Measurements from ENCODE around the gene UGGT2. TPM values are rescaled to one million over a fixed set of nuclear protein-coding genes. Genes with fewer than 3 reads are reported as not detected.
"Not testable (repeated sequence)": the region's sequence is repeated elsewhere in the genome, so short reads cannot be mapped to it uniquely, and the experiment has no call there.

Gene UGGT2
- total RNA-seq, 1 donor from 2014 or later, result 0.56 TPM

DNA sequence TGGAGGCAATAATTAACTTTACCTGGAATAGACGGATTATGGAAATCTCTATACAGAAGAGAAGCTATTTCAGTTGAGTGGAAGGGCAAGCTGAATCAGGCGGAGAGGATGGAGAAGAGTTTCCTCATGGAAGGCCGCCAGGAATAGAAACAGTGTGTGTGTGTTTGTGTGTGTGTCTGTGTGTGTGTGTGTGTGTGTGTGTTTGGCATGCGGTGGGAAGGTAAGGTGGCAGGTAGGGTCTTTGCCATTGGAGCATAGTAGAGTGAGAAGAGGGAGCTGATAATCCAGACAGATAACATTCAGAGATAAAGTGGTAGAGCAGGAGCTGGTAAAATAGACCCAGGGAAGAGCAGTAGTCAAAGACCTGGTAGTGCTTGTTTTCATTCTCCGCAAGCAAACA lies 27.5 kb upstream of the UGGT2 start:
- Mint-ChIP-seq H3K4me3 (no peak overlapping the region), H3K27ac (no peak overlapping the region), H3K27me3 (no peaks in the 10 kb centered on the region), H3K9me3 (no peaks in the 10 kb centered on the region), H3K36me3 (ENCODE audit: low read depth) (no peaks in the 10 kb centered on the region), H3K4me1 (no peaks in the 10 kb centered on the region)
- intact Hi-C loops (cut with micrococcal nuclease), result no loop called here
- DNase-seq, result no peak

DNA sequence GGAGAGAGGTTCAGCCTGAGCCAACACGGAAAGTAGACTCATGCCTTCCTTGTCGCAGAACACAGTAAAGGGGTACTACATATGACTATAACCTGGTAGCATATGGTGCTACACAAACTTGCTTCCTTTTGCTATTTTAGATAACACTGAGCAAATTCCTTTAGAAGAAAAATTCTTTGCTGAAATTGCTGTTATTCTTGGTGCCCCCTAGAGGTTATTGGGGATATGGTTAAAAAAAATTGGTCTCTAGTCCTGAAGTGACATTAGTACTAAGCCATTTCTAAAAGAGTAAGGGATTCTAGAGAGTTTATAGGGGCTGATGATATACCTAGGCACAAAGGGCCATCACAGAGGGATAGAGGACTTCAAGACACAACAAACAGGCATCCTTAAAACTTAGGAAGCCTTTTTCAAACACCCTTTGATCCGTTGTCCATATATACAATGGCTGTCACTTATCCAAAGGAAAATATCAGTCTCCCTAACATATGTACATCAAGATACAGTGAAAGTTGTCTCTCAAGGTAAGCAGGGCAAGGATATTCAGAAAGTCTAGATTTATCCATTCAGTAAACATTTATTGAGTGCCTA lies 22.8 kb upstream of the UGGT2 start:
- Mint-ChIP-seq H3K27ac (no peak overlapping the region), H3K4me3 (no peak overlapping the region), H3K4me1 (no peaks in the 10 kb centered on the region), H3K27me3 (no peaks in the 10 kb centered on the region), H3K36me3 (ENCODE audit: low read depth) (no peaks in the 10 kb centered on the region), H3K9me3 (no peaks in the 10 kb centered on the region)
- intact Hi-C loops (cut with micrococcal nuclease), result no loop called here
- DNase-seq, result no peak

DNA sequence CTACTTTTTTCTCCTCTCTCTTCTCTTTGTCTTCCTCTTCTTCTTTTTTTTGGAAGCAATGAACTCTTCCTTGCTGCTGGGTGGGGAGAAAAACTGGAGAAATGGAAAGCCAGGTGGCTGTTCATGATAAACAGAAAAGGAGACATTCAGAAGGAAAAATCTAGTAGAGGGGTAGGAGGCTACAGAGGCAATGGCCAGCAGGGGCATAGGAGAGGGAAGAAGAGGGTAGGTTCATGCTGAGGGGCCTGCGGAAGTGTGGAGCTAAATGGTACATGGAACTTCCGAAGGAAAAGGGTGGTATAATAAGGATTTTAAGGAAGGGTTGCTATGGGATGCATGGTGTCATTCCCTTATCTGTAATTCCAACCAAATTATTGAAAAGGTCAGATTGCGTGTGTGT lies 19.2 kb upstream of the UGGT2 start:
- Mint-ChIP-seq H3K9me3 (no peaks in the 10 kb centered on the region), H3K27me3 (no peaks in the 10 kb centered on the region), H3K27ac (no peak overlapping the region), H3K4me3 (no peak overlapping the region), H3K36me3 (ENCODE audit: low read depth) (no peaks in the 10 kb centered on the region), H3K4me1 (no peaks in the 10 kb centered on the region)
- no peak for DNase-seq
- intact Hi-C loops (cut with micrococcal nuclease), result no loop called here

DNA sequence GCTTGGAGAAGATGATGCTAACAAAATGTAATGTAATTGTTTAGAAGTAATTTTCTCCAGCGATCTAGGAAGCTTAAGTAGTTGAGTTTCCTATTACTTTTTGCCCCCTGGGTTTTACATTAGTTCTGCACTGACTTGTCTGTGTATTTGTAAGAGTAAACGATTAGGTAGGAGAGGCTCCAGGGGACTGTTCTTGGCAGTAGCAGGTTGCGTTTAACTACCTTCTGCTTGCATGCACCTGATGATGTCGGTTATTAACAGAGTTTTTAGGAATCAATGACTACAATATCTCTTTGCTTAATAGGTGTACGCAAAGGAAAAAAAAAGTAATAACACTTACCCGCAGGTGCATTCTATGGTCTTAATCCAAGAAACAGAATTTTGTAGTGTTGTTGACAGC lies 18.3 kb upstream of the UGGT2 start:
- intact Hi-C loops (cut with micrococcal nuclease), result no loop called here
- Mint-ChIP-seq H3K9me3 (no peaks in the 10 kb centered on the region), H3K36me3 (ENCODE audit: low read depth) (no peaks in the 10 kb centered on the region), H3K27me3 (no peaks in the 10 kb centered on the region), H3K4me3 (no peak overlapping the region), H3K27ac (no peak overlapping the region), H3K4me1 (no peaks in the 10 kb centered on the region)
- DNase-seq, result no peak

DNA sequence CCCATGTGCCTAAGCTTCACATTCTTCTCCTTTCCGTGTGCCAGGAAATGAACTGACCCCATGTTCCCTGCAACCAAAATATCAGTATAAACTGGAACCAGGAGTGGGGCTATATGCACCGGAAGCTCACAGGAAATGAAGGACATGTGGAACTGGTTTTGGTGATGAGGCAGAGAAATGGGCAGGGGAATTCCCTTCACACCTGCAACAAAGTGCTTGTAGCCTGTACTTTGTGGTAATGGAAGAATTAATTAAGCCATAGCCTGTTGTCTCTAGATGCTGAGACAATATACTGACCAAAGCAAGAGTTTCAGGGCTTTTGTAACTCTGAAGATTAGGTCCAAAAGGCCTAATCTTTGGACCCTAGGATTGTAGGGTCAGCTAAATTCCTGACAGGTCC lies 15.5 kb upstream of the UGGT2 start:
- no peak overlapping the region for H3K4me3 Mint-ChIP-seq

DNA sequence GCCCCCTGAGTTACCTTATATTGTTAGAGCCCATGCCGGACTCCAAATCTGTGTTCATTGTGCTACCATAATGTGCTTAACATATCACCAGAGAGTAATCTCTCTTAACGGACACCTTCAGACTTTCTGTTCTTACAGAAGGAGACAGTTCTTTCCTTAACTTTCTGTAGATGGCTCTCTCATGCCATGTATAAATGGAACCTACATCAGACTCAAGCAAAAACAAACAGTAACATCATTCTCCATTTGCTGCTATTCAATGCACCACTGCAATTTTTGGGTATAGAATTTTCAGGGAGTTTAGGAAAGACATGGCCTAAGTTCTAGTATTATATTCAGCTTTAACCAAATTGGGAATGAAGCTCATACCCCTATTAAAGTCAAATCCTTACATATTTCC lies 12.6 kb upstream of the UGGT2 start:
- Mint-ChIP-seq H3K9me3 (no peaks in the 10 kb centered on the region), H3K36me3 (ENCODE audit: low read depth) (no peaks in the 10 kb centered on the region), H3K4me1 (no peaks in the 10 kb centered on the region), H3K27me3 (no peaks in the 10 kb centered on the region), H3K27ac (no peak overlapping the region), H3K4me3 (no peak overlapping the region)
- DNase-seq, result no peak
- intact Hi-C loops (cut with micrococcal nuclease), result no loop called here

More for the DNA sequence above, 15.5 kb upstream of the UGGT2 start:
- Mint-ChIP-seq H3K9me3 (no peaks in the 10 kb centered on the region), H3K27ac (no peak overlapping the region), H3K27me3 (no peaks in the 10 kb centered on the region), H3K4me1 (no peaks in the 10 kb centered on the region), H3K36me3 (ENCODE audit: low read depth) (no peaks in the 10 kb centered on the region)
- intact Hi-C loops (cut with micrococcal nuclease), result no loop called here
- DNase-seq, result no peak

DNA sequence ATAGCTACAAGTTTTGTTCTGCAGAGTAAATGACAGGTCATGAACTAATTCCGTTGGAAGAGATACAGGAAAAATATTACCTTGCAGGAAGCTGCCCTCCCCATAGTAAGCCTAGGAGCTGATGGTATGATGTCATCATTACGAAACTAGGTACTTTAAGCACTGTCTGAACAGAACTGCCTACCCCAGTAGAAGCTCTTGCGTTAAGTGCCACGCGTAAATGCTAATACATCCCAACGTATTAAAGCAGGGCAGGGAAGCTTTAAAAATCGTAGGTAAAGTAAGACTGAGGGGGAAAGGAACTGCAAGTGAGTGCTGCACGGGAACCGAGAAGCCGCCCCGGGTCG lies 572 bp downstream of the UGGT2 start:
- peaks cover 18% of the 10 kb centered on the region for H3K27me3 Mint-ChIP-seq
- intact Hi-C loops (cut with micrococcal nuclease), result no loop called here
- peaks cover 5% of the 10 kb centered on the region for H3K9me3 Mint-ChIP-seq
- peak overlapping the region; percentile 64 for H3K4me3 Mint-ChIP-seq
- DNase-seq, result no peak
- H3K27ac Mint-ChIP-seq, result no peak overlapping the region
- no peaks in the 10 kb centered on the region for H3K36me3 Mint-ChIP-seq (ENCODE audit: low read depth)
- peaks cover 2% of the 10 kb centered on the region for H3K4me1 Mint-ChIP-seq

DNA sequence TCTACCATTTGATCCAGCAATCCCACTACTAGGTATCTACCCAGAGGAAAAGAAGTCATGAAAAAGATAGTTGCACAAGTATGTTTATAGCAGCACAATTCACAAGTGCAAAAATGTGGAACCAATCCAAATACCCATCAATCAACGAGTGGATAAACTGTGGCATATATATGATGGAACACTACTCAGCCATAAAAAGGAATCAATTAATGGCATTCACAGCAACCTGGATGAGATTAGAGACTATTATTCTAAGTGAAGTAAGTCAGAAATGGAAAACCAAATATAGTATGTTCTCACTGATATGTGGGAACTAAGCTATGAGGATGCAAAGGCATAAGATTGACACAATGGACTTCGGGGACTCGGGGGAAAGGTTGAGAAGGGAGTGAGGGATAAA lies 1.3 kb downstream of the UGGT2 start:
- H3K27ac Mint-ChIP-seq; H3K36me3 Mint-ChIP-seq (ENCODE audit: low read depth); H3K4me3 Mint-ChIP-seq; DNase-seq; H3K9me3 Mint-ChIP-seq; H3K4me1 Mint-ChIP-seq; intact Hi-C loops (cut with micrococcal nuclease): not testable (repeated sequence)
- peaks cover 18% of the 10 kb centered on the region for H3K27me3 Mint-ChIP-seq

DNA sequence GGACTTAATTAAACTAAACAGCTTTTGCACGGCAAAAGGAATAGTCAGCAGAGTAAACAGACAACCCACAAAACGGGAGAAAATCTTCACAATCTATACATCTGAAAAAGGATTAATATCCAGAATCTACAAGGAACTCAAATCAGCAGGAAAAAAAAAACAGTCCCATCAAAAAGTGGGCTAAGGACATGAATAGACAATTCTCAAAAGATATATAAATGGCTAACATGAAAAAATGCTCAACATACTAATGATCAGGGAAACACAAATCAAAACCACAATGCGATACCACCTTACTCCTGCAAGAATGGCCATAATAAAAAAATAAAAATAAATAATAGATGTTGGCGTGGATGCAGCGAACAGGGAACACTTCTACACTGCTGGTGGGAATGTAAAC lies 1.7 kb downstream of the UGGT2 start:
- H3K4me1 Mint-ChIP-seq; H3K27ac Mint-ChIP-seq; DNase-seq; intact Hi-C loops (cut with micrococcal nuclease); H3K36me3 Mint-ChIP-seq (ENCODE audit: low read depth); H3K9me3 Mint-ChIP-seq; H3K4me3 Mint-ChIP-seq: not testable (repeated sequence)
- peaks cover 18% of the 10 kb centered on the region for H3K27me3 Mint-ChIP-seq

DNA sequence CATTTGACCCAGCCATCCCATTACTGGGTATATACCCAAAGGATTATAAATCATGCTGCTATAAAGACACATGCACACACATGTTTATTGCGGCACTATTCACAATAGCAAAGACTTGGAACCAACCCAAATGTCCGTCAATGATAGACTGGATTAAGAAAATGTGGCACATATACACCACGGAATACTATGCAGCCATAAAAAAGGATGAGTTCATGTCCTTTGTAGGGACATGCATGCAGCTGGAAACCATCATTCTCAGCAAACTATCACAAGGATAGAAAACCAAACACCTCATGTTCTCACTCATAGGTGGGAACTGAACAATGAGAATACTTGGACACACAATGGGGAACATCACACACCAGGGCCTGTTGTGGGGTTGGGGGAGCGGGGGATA lies 2.2 kb downstream of the UGGT2 start:
- H3K4me3 Mint-ChIP-seq; H3K27ac Mint-ChIP-seq; intact Hi-C loops (cut with micrococcal nuclease); H3K4me1 Mint-ChIP-seq; DNase-seq; H3K9me3 Mint-ChIP-seq; H3K36me3 Mint-ChIP-seq (ENCODE audit: low read depth): not testable (repeated sequence)
- H3K27me3 Mint-ChIP-seq, result peaks cover 18% of the 10 kb centered on the region

DNA sequence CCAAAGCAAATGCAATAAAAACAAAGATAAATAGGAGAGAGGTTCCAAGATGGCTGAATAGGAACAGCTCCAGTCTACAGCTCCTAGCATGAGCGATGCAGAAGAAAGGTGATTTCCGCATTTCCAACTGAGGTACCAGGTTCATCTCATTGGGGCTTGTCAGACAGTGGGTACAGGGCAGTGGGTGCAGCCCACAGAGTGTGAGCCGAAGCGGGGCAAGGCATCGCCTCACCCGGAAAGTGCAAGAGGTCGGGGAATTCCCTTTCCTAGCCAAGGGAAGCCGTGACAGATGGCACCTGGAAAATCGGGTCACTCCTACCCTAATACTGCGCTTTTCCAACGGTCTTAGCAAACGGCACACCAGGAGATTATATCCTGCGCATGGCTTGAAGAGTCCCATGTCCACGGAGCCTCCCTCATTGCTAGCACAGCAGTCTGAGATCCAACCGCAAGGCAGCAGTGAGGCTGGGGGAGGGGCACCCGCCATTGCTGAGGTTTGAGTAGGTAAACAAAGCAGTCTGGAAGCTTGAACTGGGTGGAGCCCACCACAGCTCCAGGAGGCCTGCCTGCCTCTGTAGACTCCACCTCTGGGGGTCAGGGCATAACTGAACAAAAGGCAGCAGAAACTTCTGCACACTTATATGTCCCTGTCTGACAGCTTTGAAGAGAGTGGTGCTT lies 6.6 kb downstream of the UGGT2 start:
- H3K9me3 Mint-ChIP-seq; intact Hi-C loops (cut with micrococcal nuclease); H3K36me3 Mint-ChIP-seq (ENCODE audit: low read depth); H3K4me1 Mint-ChIP-seq; H3K27ac Mint-ChIP-seq; DNase-seq; H3K27me3 Mint-ChIP-seq; H3K4me3 Mint-ChIP-seq: not testable (repeated sequence)

DNA sequence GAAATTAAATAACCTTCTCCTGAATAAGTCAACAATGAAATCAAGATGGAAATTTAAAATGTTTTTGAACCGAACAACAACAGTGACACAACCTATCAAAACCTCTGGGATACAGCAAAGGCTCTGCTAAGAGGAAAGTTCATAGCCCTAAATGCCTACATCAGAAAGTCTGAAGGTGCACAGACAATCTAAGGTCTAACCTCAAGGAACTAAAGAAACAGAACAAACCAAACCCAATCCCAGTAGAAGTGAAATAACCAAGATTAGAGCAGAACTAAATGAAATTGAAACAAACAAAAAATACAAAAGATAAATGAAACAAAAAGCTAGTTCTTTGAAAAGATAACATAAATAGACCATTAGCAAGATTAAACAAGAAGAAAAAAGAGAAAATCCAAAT lies 9.0 kb downstream of the UGGT2 start:
- H3K36me3 Mint-ChIP-seq (ENCODE audit: low read depth), result no peaks in the 10 kb centered on the region
- H3K4me1 Mint-ChIP-seq, result no peaks in the 10 kb centered on the region
- no peaks in the 10 kb centered on the region for H3K27me3 Mint-ChIP-seq
- no peak for DNase-seq
- H3K27ac Mint-ChIP-seq, result no peak overlapping the region
- no peak overlapping the region for H3K4me3 Mint-ChIP-seq
- intact Hi-C loops (cut with micrococcal nuclease), result no loop called here
- peaks cover 7% of the 10 kb centered on the region for H3K9me3 Mint-ChIP-seq

DNA sequence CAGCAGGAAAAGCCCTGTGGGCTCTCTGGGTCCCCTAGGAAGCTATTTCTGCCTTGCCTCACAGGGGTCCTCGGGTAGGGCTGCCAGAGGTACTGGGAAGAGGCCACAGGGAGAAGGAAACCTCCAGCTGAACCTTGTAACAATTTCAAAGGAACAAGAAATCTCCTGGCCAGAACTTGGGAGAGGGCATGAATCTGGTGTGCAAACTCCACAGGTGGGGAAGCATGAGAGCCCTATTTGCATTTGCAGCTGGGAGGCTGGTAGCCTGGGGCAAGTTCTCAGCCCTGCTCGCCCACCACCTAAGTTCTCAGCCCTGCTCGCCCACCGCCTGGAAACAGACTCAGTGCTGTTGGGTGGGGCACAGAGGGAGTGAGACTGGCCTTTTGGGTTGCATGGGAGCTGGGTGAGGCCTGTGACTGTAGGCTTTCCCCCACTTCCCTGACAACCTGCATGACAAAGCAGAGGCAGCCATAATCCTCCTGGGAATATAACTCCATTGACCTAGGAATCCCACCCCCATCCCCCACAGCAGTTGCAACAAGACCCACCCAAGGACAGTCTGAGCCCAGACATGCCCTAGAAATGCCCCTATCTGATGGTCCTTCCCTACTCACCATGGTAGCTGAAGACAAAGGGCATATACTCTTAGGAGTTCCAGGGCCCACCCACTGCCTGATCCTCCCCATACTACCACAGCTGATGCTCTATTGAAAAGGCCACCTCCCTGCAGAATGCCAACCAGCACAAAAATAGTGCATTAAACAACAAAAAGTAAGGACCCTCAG lies 11.7 kb downstream of the UGGT2 start:
- H3K36me3 Mint-ChIP-seq (ENCODE audit: low read depth), result no peaks in the 10 kb centered on the region
- DNase-seq, result no peak
- peaks cover 7% of the 10 kb centered on the region for H3K9me3 Mint-ChIP-seq
- H3K27me3 Mint-ChIP-seq, result no peaks in the 10 kb centered on the region
- no peaks in the 10 kb centered on the region for H3K4me1 Mint-ChIP-seq
- intact Hi-C loops (cut with micrococcal nuclease), result no loop called here
- H3K27ac Mint-ChIP-seq, result no peak overlapping the region
- H3K4me3 Mint-ChIP-seq, result no peak overlapping the region

DNA sequence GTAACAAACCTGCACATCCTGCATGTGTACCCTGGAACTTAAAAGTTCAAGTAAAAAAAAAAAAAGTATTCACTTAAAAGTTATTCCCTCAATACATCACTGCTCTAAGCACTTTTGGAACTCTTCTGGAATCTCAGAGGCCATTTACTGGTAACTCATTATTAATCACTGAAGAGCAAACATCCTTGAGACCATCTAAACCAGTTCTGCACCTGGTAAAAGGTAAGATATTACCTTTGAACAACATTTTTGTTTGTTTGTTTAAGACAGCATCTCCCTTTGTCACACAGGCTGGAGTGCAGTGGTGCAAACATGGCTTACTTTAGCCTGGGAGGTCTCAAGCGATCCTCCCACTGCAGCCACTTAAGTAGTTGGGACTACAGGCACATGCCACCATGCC lies 16.7 kb downstream of the UGGT2 start:
- intact Hi-C loops (cut with micrococcal nuclease), result no loop called here
- H3K27me3 Mint-ChIP-seq, result no peaks in the 10 kb centered on the region
- no peaks in the 10 kb centered on the region for H3K9me3 Mint-ChIP-seq
- H3K4me3 Mint-ChIP-seq, result no peak overlapping the region
- DNase-seq, result no peak
- no peak overlapping the region for H3K27ac Mint-ChIP-seq
- no peaks in the 10 kb centered on the region for H3K4me1 Mint-ChIP-seq
- no peaks in the 10 kb centered on the region for H3K36me3 Mint-ChIP-seq (ENCODE audit: low read depth)
